RWPE1 (cell line): ENCODE data around the gene ANTXR1.

Experiments
- CTCF ChIA-PET: fragments of 350-600 bp; sonication (Branson Sonifier 250); formaldehyde crosslinking; extraction: SDS; loops from one replicate; lab custom pipeline; 2021; lab: Yijun Ruan, JAX
- POLR2A ChIA-PET: fragments of 400-600 bp; formaldehyde crosslinking; extraction: SDS; loops from one replicate; lab custom pipeline; 2020; ENCODE audit warnings: antibody characterized with exemption; ENCODE audit not compliant: low non-redundant PET; lab: Yijun Ruan, JAX
- DNase-seq: peaks from one replicate; pipeline ENCODE4 v3.0.0; 2012; ENCODE audit warnings: low spot score
- H3K27ac ChIP-seq: fragments of 450-650 bp; 2 replicates; pipeline ENCODE4 v1.5.1; 2017
- CTCF ChIP-seq: fragments of 450-650 bp; conservative IDR thresholded peaks from 2 replicates; pipeline ENCODE4 v1.5.1; 2017; ENCODE audit warnings: low read depth, mild to moderate bottlenecking

The ANTXR1 gene

GRCh38 chr2:68980956-68981355 lies 32.0 kb upstream of the ANTXR1 start:
- no peak for TF ChIP-seq CTCF
- no peak for DNase-seq
- ChIA-PET POLR2A (no interaction called here), CTCF (no interaction called here)
- no peak overlapping the region for H3K27ac ChIP-seq

GRCh38 chr2:68987021-68987503 lies 25.9 kb upstream of the ANTXR1 start:
- H3K27ac ChIP-seq = no peak overlapping the region
- no peak for DNase-seq
- TF ChIP-seq CTCF = no peak
- CTCF ChIA-PET = no interaction called here
- POLR2A ChIA-PET = no interaction called here

GRCh38 chr2:68989035-68989434 lies 23.9 kb upstream of the ANTXR1 start:
- ChIA-PET POLR2A (no interaction called here), CTCF (no interaction called here)
- H3K27ac ChIP-seq = no peak overlapping the region
- no peak for TF ChIP-seq CTCF
- no peak for DNase-seq

- TF ChIP-seq CTCF = no peak
- DNase-seq = no peak
- CTCF ChIA-PET = interaction anchor here (0.6 kb wide), 1 partner anchor 10 kb away, joined by 4 read pairs; no protein-coding TSS in a partner anchor
- H3K27ac ChIP-seq = no peak overlapping the region
- POLR2A ChIA-PET = no interaction called here
These were observed 20.6 kb upstream of the ANTXR1 start for GRCh38 chr2:68992341-68992740.

GRCh38 chr2:68992933-68993332 lies 20.0 kb upstream of the ANTXR1 start:
- DNase-seq = no peak
- H3K27ac ChIP-seq = no peak overlapping the region
- no peak for TF ChIP-seq CTCF
- POLR2A ChIA-PET = no interaction called here
- CTCF ChIA-PET = no interaction called here

GRCh38 chr2:68993660-68994059 lies 19.3 kb upstream of the ANTXR1 start:
- TF ChIP-seq CTCF = no peak
- no peak for DNase-seq
- ChIA-PET CTCF (interaction anchor here (0.5 kb wide), 1 partner anchor 19 kb away, joined by 4 read pairs; the partner anchor contains the start of gene ANTXR1), POLR2A (no interaction called here)
- H3K27ac ChIP-seq = no peak overlapping the region

- CTCF ChIA-PET = no interaction called here
- no peak for TF ChIP-seq CTCF
- H3K27ac ChIP-seq = no peak overlapping the region
- POLR2A ChIA-PET = no interaction called here
- DNase-seq = no peak
These were observed 18.1 kb upstream of the ANTXR1 start for GRCh38 chr2:68994864-68995263.
